ENCODE data around the gene AP1S1.
"Not testable (repeated sequence)": the region's sequence is repeated elsewhere in the genome, so short reads cannot be mapped to it uniquely, and the experiment has no call there.

AP1S1 gene

GRCh38 chr7:101201695-101202602 is 47.7 kb downstream of the AP1S1 start:
- DNase-seq (ENCODE audit: low read depth), result no peak

- DNase-seq (ENCODE audit: low read depth), result no peak
Observed at GRCh38 chr7:101202603-101202918, 48.3 kb downstream of the AP1S1 start.

GRCh38 chr7:101203740-101204738 is 49.8 kb downstream of the AP1S1 start:
- not testable (repeated sequence) for DNase-seq (ENCODE audit: low read depth)

- no peak for DNase-seq (ENCODE audit: low read depth)
Observed at GRCh38 chr7:101205901-101206664, 51.8 kb downstream of the AP1S1 start.

GRCh38 chr7:101206665-101207042 is 52.4 kb downstream of the AP1S1 start:
- no peak for DNase-seq (ENCODE audit: low read depth)

- DNase-seq (ENCODE audit: low read depth), result no peak
Observed at GRCh38 chr7:101207459-101207858, 53.2 kb downstream of the AP1S1 start.

GRCh38 chr7:101208794-101209193 is 54.5 kb downstream of the AP1S1 start:
- no peak for DNase-seq (ENCODE audit: low read depth)

- no peak for DNase-seq (ENCODE audit: low read depth)
Observed at GRCh38 chr7:101210143-101210542, 55.9 kb downstream of the AP1S1 start.
